Caco-2 (cell line): ENCODE results near the gene FRYL. TPM values are rescaled to one million over a fixed set of nuclear protein-coding genes. Genes with fewer than 3 reads are reported as not detected.

Experiments
- BruUV-seq: library from RNA; stranded (reverse); fragments of 400-500 nt; replicated peaks from 2 replicates; lab custom pipeline; 2021; lab: Mats Ljungman, UMichigan
- CTCF ChIA-PET: fragments of 300-600 bp; sonication (Branson Sonifier 250); formaldehyde crosslinking; loops from one replicate; lab custom pipeline; 2022; ENCODE audit warnings: antibody characterized with exemption; lab: Charles Lee
- POLR2A ChIA-PET: fragments of 300-600 bp; sonication (Branson Sonifier 250); formaldehyde crosslinking; loops from one replicate; lab custom pipeline; 2022; ENCODE audit warnings: antibody characterized with exemption; lab: Charles Lee
- DNase-seq, 2 experiments: peaks; one replicate each; pipeline versions ENCODE4 v3.0.0 to v3.0.0-alpha.2; 2020 to 2022
- H3K27me3 ChIP-seq: replicated peaks from 2 replicates; pipeline ENCODE4 v1.6.0; 2011; ENCODE audit warnings: low read length; ENCODE audit not compliant: control insufficient read depth, insufficient read depth
- H3K36me3 ChIP-seq: 2 replicates; pipeline ENCODE4 v1.5.1; 2011; ENCODE audit warnings: low read length; ENCODE audit not compliant: control insufficient read depth, insufficient read depth
- H3K4me1 ChIP-seq: fragments of 250-450 bp; sonication (Bioruptor Pico); 2 replicates; pipeline ENCODE4 v1.5.1; 2020; ENCODE audit warnings: mild to moderate bottlenecking
- H3K4me3 ChIP-seq: 2 replicates; pipeline ENCODE4 v1.5.1; 2011; ENCODE audit warnings: low read depth, mild to moderate bottlenecking, control low read depth, low read length
- H3K9me3 ChIP-seq: fragments of 250-450 bp; sonication (Bioruptor Pico); 2 replicates; pipeline ENCODE4 v1.5.1; 2020; ENCODE audit warnings: mild to moderate bottlenecking, moderate library complexity
- H3K27ac Mint-ChIP-seq: one replicate; pipeline ENCODE4 v1.8.0; 2022; ENCODE audit warnings: mixed read lengths; ENCODE audit not compliant: unreplicated experiment
- H3K27me3 Mint-ChIP-seq: one replicate; pipeline ENCODE4 v1.8.0; 2022; ENCODE audit warnings: mixed read lengths; ENCODE audit not compliant: insufficient read depth, unreplicated experiment
- H3K36me3 Mint-ChIP-seq: one replicate; pipeline ENCODE4 v1.8.0; 2022; ENCODE audit warnings: mild to moderate bottlenecking, mixed read lengths; ENCODE audit not compliant: insufficient read depth, unreplicated experiment
- H3K4me1 Mint-ChIP-seq: one replicate; pipeline ENCODE4 v1.8.0; 2022; ENCODE audit warnings: low read depth, mixed read lengths; ENCODE audit not compliant: unreplicated experiment
- H3K4me3 Mint-ChIP-seq: one replicate; pipeline ENCODE4 v1.8.0; 2022; ENCODE audit warnings: mild to moderate bottlenecking, moderate library complexity, mixed read lengths; ENCODE audit not compliant: unreplicated experiment
- H3K9me3 Mint-ChIP-seq: one replicate; pipeline ENCODE4 v1.8.0; 2022; ENCODE audit warnings: mixed read lengths; ENCODE audit not compliant: unreplicated experiment
- CTCF ChIP-seq, 2 experiments: fragments of 200-600 bp in 1 of 2; IDR thresholded peaks; 1 replicate in 1 of 2; 2 replicates in 1 of 2; pipeline versions ENCODE4 v1.5.1 to v1.8.0; 2011 to 2022; ENCODE audit warnings: antibody characterized with exemption in 1 of 2, control low read depth in 1 of 2, inconsistent platforms in 1 of 2, low read depth in 1 of 2, low read length in 1 of 2, mild to moderate bottlenecking in 1 of 2, moderate library complexity in 1 of 2; ENCODE audit not compliant: insufficient read depth in 1 of 2, severe bottlenecking in 1 of 2, unreplicated experiment in 1 of 2
- intact Hi-C: fragments of 100-400 bp; cut with micrococcal nuclease; formaldehyde crosslinking; loops from one replicate; pipeline ENCODE4 v1.10.0; 2022; ENCODE audit not compliant: unreplicated experiment
- total RNA-seq: library from RNA; stranded (reverse); gene quantifications from 2 replicates; pipeline ENCODE4 v1.2.3, GENCODE V29; 2022

FRYL gene
- total RNA-seq, 1 experiment from 2014 or later: 27.4 TPM

- ChIA-PET CTCF (no interaction called here), POLR2A (no interaction called here)
- Mint-ChIP-seq H3K9me3 (no peaks in the 10 kb centered on the region), H3K4me1 (no peaks in the 10 kb centered on the region), H3K27ac (no peak overlapping the region), H3K4me3 (no peak overlapping the region), H3K36me3 (no peaks in the 10 kb centered on the region), H3K27me3 (no peaks in the 10 kb centered on the region)
- Histone ChIP-seq H3K36me3 (no peaks in the 10 kb centered on the region), H3K4me1 (no peaks in the 10 kb centered on the region; the same call in 1 of the 2 replicates), H3K4me3 (no peak overlapping the region), H3K27me3 (no peaks in the 10 kb centered on the region), H3K9me3 (no peaks in the 10 kb centered on the region)
- intact Hi-C loops: no loop called here
- no TSS peak for BruUV-seq
- TF ChIP-seq CTCF (IDR thresholded peaks at IDR 0.05; ENCODE audit: insufficient read depth in 1 of 2, low read depth in 1 of 2, low read length in 1 of 2, severe bottlenecking in 1 of 2, unreplicated experiment in 1 of 2): no peak
- no peak for DNase-seq
Observed at GRCh38 chr4:48636911-48637310, 143.2 kb downstream of the FRYL start.

- Histone ChIP-seq H3K4me3 (no peak overlapping the region), H3K9me3 (no peaks in the 10 kb centered on the region), H3K4me1 (no peaks in the 10 kb centered on the region; the same call in 1 of the 2 replicates), H3K36me3 (no peaks in the 10 kb centered on the region), H3K27me3 (no peaks in the 10 kb centered on the region)
- Mint-ChIP-seq H3K4me1 (no peaks in the 10 kb centered on the region), H3K36me3 (no peaks in the 10 kb centered on the region), H3K9me3 (no peaks in the 10 kb centered on the region), H3K27ac (no peak overlapping the region), H3K4me3 (no peak overlapping the region), H3K27me3 (no peaks in the 10 kb centered on the region)
- BruUV-seq: no TSS peak
- DNase-seq: no peak
- ChIA-PET POLR2A (no interaction called here), CTCF (no interaction called here)
- intact Hi-C loops: no loop called here
- TF ChIP-seq CTCF (IDR thresholded peaks at IDR 0.05; ENCODE audit: insufficient read depth in 1 of 2, low read depth in 1 of 2, low read length in 1 of 2, severe bottlenecking in 1 of 2, unreplicated experiment in 1 of 2): no peak
Observed at GRCh38 chr4:48635980-48636379, 144.1 kb downstream of the FRYL start.

- no peaks in the 10 kb centered on the region for H3K4me1 Mint-ChIP-seq
- no peaks in the 10 kb centered on the region for H3K36me3 ChIP-seq
- H3K27ac Mint-ChIP-seq: no peak overlapping the region
- no peaks in the 10 kb centered on the region for H3K9me3 Mint-ChIP-seq
- no peak for TF ChIP-seq CTCF (IDR thresholded peaks at IDR 0.05; ENCODE audit: insufficient read depth in 1 of 2, low read depth in 1 of 2, low read length in 1 of 2, severe bottlenecking in 1 of 2, unreplicated experiment in 1 of 2)
- intact Hi-C loops: no loop called here
- no peaks in the 10 kb centered on the region for H3K36me3 Mint-ChIP-seq
- ChIA-PET POLR2A (no interaction called here), CTCF (no interaction called here)
- no peak overlapping the region for H3K4me3 ChIP-seq
- no peaks in the 10 kb centered on the region for H3K27me3 ChIP-seq
- no peaks in the 10 kb centered on the region for H3K27me3 Mint-ChIP-seq
- no TSS peak for BruUV-seq
- DNase-seq: no peak
- no peaks in the 10 kb centered on the region for H3K9me3 ChIP-seq
- no peaks in the 10 kb centered on the region; the same call in 1 of the 2 replicates for H3K4me1 ChIP-seq
- H3K4me3 Mint-ChIP-seq: no peak overlapping the region
Observed at GRCh38 chr4:48635310-48635709, 144.8 kb downstream of the FRYL start.
